ENCODE measurements around the gene C18orf32.
A peak's percentile ranks its signal among the peaks of the same experiment; 100 is the strongest.

The C18orf32 gene

GRCh38 chr18:49510393-49511115, 23.5 kb upstream of the C18orf32 start:
- TF ChIP-seq, protein P1, sequence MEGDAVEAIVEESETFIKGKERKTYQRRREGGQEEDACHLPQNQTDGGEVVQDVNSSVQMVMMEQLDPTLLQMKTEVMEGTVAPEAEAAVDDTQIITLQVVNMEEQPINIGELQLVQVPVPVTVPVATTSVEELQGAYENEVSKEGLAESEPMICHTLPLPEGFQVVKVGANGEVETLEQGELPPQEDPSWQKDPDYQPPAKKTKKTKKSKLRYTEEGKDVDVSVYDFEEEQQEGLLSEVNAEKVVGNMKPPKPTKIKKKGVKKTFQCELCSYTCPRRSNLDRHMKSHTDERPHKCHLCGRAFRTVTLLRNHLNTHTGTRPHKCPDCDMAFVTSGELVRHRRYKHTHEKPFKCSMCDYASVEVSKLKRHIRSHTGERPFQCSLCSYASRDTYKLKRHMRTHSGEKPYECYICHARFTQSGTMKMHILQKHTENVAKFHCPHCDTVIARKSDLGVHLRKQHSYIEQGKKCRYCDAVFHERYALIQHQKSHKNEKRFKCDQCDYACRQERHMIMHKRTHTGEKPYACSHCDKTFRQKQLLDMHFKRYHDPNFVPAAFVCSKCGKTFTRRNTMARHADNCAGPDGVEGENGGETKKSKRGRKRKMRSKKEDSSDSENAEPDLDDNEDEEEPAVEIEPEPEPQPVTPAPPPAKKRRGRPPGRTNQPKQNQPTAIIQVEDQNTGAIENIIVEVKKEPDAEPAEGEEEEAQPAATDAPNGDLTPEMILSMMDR (IDR thresholded peaks at IDR 0.05), result peak; percentile 91

DNA sequence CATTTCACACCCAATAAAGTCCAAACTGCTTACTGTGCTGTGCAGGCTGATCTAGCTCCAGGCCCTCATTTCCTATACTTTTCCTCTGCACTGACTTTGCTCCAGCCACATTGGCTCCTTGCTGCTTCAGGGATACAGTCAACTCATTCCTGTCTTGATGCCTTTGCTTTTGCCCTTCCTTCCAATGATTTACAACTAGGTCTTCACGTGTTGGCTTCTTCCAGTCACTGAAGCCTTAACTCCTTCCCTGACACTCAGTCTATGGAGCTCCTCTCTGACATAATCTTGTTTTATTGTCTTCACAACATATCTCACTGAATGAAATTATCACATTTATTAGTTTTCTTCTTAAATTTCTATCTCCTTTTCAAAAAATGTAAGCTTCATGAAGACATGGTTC, 16.9 kb upstream of the C18orf32 start:
- TF ChIP-seq, protein P1 (IDR thresholded peaks at IDR 0.05), result no peak

DNA sequence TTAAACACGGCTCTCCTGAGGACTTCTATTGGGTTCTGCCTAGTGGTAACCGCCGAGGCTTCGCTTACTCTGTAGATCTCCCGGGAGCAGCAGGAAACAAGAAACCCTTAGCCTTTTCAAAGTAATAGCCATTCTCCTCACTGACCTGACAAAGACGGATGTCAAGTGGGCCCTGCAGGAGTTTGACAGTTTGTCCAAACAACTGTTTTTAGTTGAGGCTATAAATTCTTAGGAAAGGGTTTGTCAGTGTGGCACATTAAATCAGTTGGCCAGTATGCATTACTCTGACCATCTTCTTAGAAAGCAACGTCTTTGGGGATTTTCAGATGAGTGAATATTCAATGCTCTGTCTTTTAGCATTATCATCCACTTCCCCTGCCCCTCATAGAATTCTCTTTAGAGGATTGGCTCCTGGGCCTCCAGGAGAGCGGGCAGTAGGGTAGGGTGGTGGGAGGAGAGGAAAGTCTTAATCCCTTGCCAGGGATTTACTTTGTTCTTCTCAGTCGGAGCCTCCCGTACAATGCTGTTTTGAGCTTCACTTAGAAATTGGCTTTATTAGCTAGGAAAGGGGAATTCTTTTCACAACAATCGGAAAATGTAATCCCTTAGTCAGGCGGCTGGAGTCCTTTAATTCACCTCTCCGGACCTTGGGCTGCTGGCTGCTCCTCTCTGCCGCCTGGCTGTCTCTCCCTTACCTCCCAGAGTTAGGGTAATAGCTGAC, 13.3 kb upstream of the C18orf32 start:
- TF ChIP-seq, protein P1 (IDR thresholded peaks at IDR 0.05), result no peak

DNA sequence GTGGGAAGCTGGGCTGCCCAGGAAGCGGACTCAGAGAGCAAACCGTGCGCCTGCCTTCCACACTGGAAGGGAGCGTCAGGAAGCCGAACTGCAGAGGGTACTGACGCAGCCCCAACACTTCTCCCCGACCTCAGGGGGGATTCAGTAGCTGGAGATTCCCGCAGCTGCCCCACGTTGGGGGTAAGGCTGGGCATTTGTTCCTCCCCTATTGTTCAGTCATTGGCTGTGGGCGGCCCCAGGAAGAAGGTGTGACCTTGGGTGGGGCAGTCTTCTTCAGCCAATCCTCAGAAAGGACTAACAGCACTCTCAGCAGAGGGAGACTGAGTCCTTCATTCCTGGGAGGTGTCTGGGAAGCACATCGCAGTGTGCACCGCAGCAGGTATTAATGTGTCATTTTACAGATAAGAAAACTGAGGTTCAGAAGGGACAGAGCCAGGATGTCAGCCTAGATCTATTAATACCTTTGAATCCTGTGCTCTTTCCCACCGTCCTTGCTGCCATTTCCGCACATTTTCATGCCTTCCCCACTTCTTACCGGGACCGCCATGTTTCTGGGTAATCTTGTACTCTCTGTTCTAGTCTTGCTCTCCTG, 12.1 kb upstream of the C18orf32 start:
- TF ChIP-seq, protein P1 (IDR thresholded peaks at IDR 0.05), result no peak

DNA sequence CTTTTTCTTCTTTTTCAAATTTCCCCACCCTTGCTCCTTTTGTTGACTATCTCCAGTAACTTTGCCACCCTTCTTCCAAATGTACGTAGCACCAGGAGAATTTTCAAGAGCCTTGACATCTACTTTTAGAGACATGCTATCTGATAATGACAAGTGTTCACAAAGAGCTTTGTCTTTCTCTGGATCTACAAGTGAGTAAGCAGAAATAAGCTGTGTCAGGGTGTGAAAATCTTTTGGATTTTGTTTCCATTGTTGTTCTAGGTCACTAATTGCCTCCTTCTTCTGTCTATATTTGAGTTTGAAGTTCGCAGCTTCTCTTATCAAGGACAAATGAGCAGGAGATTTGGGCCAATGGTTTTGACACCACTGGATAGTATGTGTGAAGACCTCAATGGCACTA, 8.4 kb upstream of the C18orf32 start:
- TF ChIP-seq, protein P1 (IDR thresholded peaks at IDR 0.05), result no peak

DNA sequence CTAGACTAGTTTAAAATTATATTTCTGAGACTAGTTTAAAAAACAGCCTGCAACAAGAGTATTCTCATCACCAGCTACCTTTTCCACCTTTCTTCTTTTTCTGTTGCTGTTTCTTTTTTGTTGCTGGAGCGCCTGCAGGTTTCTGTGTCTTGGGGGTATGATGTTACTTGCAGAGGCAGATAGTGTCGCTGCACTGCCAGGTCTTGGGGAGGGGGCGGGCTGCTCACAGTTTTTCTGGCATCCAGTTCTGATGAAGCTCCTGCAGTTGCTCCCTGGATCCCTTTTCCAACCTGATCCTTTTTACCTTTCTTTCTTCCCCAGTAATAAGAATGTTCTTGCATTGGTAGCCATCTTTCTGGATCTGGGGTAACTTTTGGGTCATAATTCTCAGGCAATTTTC, 8.0 kb upstream of the C18orf32 start:
- TF ChIP-seq, protein P1 (IDR thresholded peaks at IDR 0.05), result no peak

- TF ChIP-seq, protein P1 (IDR thresholded peaks at IDR 0.05), result no peak
Observed at GRCh38 chr18:49494660-49495059, 7.6 kb upstream of the C18orf32 start.
